Stimulated activated CD8-positive, alpha-beta memory T cell treated with anti-CD3 and anti-CD28 coated beads, Interleukin-4, amount 100 ng/mL, for 48 hours (primary cell): Measurements from ENCODE around the gene JKAMP.
A peak's percentile ranks its signal among the peaks of the same experiment; 100 is the strongest.
"Not testable (repeated sequence)": the region's sequence is repeated elsewhere in the genome, so short reads cannot be mapped to it uniquely, and the experiment has no call there.

ENCODE experiments used
- DNase-seq: peaks from one replicate; pipeline ENCODE4 v3.0.0-alpha.2; 2020

The JKAMP gene

GRCh38 chr14:59483819-59484638 is at the start of gene JKAMP, which contains the start of gene L3HYPDH:
Gene JKAMP, plus strand, starts transcription at chr14:59484517. Its CDS starts 73 bp downstream, at chr14:59484590.
Gene L3HYPDH, minus strand, starts transcription at chr14:59484408. Its CDS starts 92 bp downstream, at chr14:59484316.
- DNase-seq: peak; percentile 99

- no peak for DNase-seq
These were observed 49.2 kb upstream of the JKAMP start for GRCh38 chr14:59435101-59435500.

- no peak for DNase-seq
These were observed 48.3 kb upstream of the JKAMP start for GRCh38 chr14:59435987-59436386.

- DNase-seq: no peak
These were observed 46.1 kb upstream of the JKAMP start for GRCh38 chr14:59438195-59438647.

GRCh38 chr14:59439256-59439965 is 44.9 kb upstream of the JKAMP start:
- no peak for DNase-seq

- DNase-seq: not testable (repeated sequence)
These were observed 35.6 kb upstream of the JKAMP start for GRCh38 chr14:59448673-59449072.

- DNase-seq: no peak
These were observed 33.6 kb upstream of the JKAMP start for GRCh38 chr14:59450716-59451115.

GRCh38 chr14:59451849-59452248 is 32.5 kb upstream of the JKAMP start:
- DNase-seq: no peak

GRCh38 chr14:59454139-59454538 is 30.2 kb upstream of the JKAMP start:
- DNase-seq: no peak

GRCh38 chr14:59455411-59455810 is 28.9 kb upstream of the JKAMP start:
- DNase-seq: no peak

- no peak for DNase-seq
These were observed 25.8 kb upstream of the JKAMP start for GRCh38 chr14:59458486-59458885.

- DNase-seq: no peak
These were observed 23.9 kb upstream of the JKAMP start for GRCh38 chr14:59460378-59460777.

- no peak for DNase-seq
These were observed 22.4 kb upstream of the JKAMP start for GRCh38 chr14:59461891-59462290.

GRCh38 chr14:59463787-59464485 is 20.4 kb upstream of the JKAMP start:
- DNase-seq: peak; percentile 59

GRCh38 chr14:59464486-59465315 is 19.6 kb upstream of the JKAMP start:
- DNase-seq: peak; percentile 63

- peak; percentile 57 for DNase-seq
These were observed 18.8 kb upstream of the JKAMP start, which contains the start of gene GPR135 for GRCh38 chr14:59465316-59466135. Gene GPR135, minus strand, starts transcription at chr14:59465380. Its CDS starts 154 bp downstream, at chr14:59465226.

- no peak for DNase-seq
These were observed 10.1 kb upstream of the JKAMP start for GRCh38 chr14:59474172-59474571.

- DNase-seq: no peak
These were observed 8.6 kb upstream of the JKAMP start for GRCh38 chr14:59475709-59476108.

GRCh38 chr14:59478540-59478939 is 5.8 kb upstream of the JKAMP start:
- DNase-seq: no peak

- no peak for DNase-seq
These were observed 4.2 kb upstream of the JKAMP start for GRCh38 chr14:59480166-59480565.

GRCh38 chr14:59481407-59481806 is 2.9 kb upstream of the JKAMP start:
- no peak for DNase-seq
